ENCODE data around the gene TMEM203.

Gene TMEM203

DNA sequence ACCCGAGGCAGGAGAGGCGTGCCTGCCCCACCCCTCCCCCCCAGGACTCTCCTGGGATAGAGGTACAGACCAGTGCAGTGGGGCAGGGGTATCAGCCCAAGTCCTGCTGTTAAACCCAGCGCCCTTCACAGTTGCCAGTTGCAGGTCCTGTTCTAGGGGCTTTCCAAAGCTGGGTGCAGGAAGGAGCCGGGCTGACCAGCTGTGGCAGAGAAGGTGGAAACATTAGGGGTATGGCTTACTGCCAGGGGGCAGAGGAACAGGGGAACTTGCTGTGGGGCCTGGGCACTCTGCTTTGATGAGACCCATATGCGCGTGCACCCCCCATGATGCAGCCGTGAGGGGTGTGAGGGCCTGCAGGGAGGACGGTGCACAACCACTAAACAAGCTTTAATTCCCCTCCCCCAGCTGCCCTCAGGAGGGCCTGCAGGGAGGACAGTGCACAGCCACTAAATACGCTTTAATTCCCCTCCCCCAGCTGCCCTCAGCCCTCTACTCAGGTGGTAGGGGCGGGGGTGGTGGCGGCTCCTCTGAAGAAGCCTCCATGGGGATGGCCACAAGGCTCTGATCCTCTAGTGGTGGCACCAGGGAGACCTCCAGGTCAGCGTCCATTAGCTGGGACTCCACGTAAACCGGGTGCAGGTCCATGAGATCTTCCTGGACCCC, 34.8 kb downstream of the TMEM203 start:
- no peak overlapping the region for H3K27ac Mint-ChIP-seq
- DNase-seq = no peak
- no peaks in the 10 kb centered on the region for H3K9me3 Mint-ChIP-seq
- no peaks in the 10 kb centered on the region for H3K36me3 Mint-ChIP-seq
- H3K27me3 Mint-ChIP-seq = peaks cover 33 to 48% of the 10 kb centered on the region in 2 donors
- ATAC-seq (replicated peaks) = no peak
- peaks cover 11 to 32% of the 10 kb centered on the region in 2 donors for H3K4me1 Mint-ChIP-seq
- no peak overlapping the region for H3K4me3 Mint-ChIP-seq

DNA sequence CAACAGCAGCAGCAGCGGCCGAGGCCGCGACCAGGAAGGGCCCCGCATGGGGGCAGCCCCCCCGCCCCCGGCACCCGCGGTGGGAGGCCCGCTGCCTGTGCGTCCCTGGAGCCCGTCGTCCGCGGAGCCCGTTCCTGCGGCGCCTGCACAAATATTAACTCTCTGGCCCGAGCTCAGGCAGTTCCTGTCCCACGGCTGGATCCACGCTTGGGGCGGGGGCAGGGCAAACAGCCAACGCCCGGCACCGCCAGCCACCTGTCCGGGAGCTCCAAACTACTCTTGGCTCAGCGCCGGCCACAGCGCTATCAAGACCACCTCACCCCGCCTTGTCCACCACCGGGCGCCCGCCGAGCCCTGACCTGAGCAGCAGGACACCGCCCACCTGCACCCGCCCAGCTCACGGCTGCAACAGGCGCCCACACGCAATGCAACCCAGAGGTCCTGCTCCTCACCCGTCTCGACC, 35.5 kb downstream of the TMEM203 start, which contains the start of gene LRRC26:
TSS of gene LRRC26 (minus strand) at position 156 of the 463 bp plus-strand sequence. CDS start at position 48, 108 bp downstream.
- ATAC-seq (replicated peaks) (no peak), DNase-seq (no peak)
- Mint-ChIP-seq H3K4me1 (peaks cover 11 to 32% of the 10 kb centered on the region in 2 donors), H3K27ac (no peak within 1 kb of the TSS), H3K9me3 (no peaks in the 10 kb centered on the region), H3K4me3 (peak within 1 kb of the TSS; percentile 71 to 74), H3K36me3 (no peaks in the 10 kb centered on the region), H3K27me3 (peaks cover 39 to 55% of the 10 kb centered on the region in 2 donors)

DNA sequence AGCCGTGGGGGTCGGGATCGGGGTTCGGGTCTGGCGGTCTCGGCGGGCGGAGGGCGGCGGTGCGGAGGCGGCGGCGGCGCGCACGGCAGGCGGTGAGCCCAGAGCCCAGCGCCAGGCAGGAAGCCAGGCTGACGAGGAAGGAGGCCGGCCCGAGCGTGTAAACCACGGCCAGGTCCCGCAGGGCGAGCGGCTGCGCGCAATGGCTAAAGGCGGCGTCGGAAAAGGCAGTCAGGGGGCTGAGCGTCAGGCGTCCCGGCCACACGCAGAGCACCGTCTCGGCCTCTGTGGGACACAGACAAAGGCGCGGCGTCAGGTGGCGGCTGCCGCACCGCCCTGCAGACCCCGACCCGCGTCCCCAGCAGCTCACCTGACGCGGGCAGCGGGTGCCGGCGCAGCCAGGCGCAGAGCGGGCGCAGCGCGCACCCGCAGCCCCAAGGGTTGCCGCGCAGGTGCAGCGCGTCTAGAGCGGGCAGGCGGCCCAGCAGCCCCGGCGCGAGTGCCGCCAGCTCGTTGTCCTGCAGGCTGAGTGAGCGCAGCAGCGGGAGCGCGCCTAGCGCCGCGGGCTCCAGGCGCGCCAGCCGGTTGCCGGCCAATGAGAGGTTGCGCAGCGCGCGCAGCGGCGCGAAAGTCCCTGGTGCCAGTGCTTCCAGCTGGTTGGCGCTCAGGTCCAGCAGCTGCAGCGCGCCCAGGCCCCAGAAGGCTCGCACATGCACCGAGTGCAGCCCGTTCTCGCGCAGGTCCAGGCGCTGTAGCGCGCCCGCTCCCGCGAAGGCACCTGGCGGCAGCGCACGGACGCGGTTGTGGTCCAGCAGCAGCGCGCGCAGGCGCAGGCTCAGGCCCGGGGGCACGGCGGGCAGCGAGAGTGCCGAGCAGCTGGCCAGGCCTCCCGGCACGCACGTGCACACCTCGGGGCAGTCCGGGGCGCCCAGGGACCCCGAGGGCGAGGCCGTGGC, 36.3 kb downstream of the TMEM203 start:
- Mint-ChIP-seq H3K9me3 (no peaks in the 10 kb centered on the region), H3K4me3 (peak overlapping the region; percentile 71 to 74), H3K36me3 (no peaks in the 10 kb centered on the region), H3K4me1 (peaks cover 11 to 32% of the 10 kb centered on the region in 2 donors), H3K27ac (no peak overlapping the region), H3K27me3 (peaks cover 45 to 63% of the 10 kb centered on the region in 2 donors)
- ATAC-seq (replicated peaks) (peak; percentile 32 to 48), DNase-seq (no peak)

DNA sequence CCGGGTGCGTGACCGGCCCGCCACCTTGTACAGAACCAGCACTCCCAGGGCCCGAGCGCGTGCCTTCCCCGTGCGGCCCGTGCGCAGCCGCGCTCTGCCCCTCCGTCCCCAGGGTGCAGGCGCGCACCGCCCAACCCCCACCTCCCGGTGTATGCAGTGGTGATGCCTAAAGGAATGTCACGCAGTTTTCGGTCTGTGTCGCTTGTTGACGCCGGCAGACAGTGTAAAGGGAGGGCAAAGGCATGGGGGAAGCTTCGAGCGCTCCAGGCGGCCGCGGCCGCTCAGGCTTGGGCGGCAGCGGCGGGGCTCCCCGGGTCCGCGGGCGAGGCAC, 36.9 kb downstream of the TMEM203 start:
- Mint-ChIP-seq H3K4me1 (peaks cover 11 to 32% of the 10 kb centered on the region in 2 donors), H3K27me3 (peaks cover 49 to 68% of the 10 kb centered on the region in 2 donors), H3K36me3 (no peaks in the 10 kb centered on the region), H3K9me3 (no peaks in the 10 kb centered on the region), H3K27ac (no peak overlapping the region), H3K4me3 (peak overlapping the region; percentile 60 to 71)
- ATAC-seq (replicated peaks) = peak; percentile 28 to 49
- DNase-seq = no peak

DNA sequence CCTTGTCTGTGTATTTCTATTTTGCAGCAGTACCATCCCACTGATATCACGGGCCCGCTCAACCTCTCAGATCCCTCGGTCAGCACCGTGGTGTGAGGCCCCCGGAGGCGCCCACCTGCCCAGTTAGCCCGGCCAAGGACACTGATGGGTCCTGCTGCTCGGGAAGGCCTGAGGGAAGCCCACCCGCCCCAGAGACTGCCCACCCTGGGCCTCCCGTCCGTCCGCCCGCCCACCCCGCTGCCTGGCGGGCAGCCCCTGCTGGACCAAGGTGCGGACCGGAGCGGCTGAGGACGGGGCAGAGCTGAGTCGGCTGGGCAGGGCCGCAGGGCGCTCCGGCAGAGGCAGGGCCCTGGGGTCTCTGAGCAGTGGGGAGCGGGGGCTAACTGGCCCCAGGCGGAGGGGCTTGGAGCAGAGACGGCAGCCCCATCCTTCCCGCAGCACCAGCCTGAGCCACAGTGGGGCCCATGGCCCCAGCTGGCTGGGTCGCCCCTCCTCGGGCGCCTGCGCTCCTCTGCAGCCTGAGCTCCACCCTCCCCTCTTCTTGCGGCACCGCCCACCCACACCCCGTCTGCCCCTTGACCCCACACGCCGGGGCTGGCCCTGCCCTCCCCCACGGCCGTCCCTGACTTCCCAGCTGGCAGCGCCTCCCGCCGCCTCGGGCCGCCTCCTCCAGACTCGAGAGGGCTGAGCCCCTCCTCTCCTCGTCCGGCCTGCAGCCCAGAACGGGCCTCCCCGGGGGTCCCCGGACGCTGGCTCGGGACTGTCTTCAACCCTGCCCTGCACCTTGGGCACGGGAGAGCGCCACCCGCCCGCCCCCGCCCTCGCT, 37.5 kb downstream of the TMEM203 start:
- no peaks in the 10 kb centered on the region for H3K36me3 Mint-ChIP-seq
- no peak overlapping the region for H3K27ac Mint-ChIP-seq
- peak overlapping the region in 1 of 2 donors; percentile 71 for H3K4me3 Mint-ChIP-seq
- peaks cover 11 to 28% of the 10 kb centered on the region in 2 donors for H3K4me1 Mint-ChIP-seq
- DNase-seq = no peak
- H3K9me3 Mint-ChIP-seq = no peaks in the 10 kb centered on the region
- peaks cover 48 to 72% of the 10 kb centered on the region in 2 donors for H3K27me3 Mint-ChIP-seq
- peak; percentile 10 to 35 for ATAC-seq (replicated peaks)

DNA sequence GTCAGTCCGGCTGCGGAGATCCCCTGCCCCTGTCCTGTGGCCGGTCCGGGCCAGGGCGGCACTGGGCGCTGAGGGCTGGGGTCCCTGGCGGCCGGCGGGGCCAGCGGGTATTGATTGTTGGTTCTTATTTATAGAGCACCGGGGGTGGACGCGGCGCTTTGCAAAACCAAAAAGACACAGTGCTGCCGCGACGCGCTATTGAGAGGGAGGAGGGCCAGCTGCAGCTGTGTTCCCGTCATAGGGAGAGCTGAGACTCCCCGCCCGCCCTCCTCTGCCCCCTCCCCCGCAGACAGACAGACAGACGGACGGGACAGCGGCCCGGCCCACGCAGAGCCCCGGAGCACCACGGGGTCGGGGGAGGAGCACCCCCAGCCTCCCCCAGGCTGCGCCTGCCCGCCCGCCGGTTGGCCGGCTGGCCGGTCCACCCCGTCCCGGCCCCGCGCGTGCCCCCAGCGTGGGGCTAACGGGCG, 38.1 kb downstream of the TMEM203 start:
- Mint-ChIP-seq H3K9me3 (no peaks in the 10 kb centered on the region), H3K27ac (no peak overlapping the region), H3K27me3 (peaks cover 52 to 77% of the 10 kb centered on the region in 2 donors), H3K4me1 (peaks cover 11 to 27% of the 10 kb centered on the region in 2 donors), H3K4me3 (no peak overlapping the region), H3K36me3 (no peaks in the 10 kb centered on the region)
- DNase-seq (no peak), ATAC-seq (replicated peaks) (no peak)

DNA sequence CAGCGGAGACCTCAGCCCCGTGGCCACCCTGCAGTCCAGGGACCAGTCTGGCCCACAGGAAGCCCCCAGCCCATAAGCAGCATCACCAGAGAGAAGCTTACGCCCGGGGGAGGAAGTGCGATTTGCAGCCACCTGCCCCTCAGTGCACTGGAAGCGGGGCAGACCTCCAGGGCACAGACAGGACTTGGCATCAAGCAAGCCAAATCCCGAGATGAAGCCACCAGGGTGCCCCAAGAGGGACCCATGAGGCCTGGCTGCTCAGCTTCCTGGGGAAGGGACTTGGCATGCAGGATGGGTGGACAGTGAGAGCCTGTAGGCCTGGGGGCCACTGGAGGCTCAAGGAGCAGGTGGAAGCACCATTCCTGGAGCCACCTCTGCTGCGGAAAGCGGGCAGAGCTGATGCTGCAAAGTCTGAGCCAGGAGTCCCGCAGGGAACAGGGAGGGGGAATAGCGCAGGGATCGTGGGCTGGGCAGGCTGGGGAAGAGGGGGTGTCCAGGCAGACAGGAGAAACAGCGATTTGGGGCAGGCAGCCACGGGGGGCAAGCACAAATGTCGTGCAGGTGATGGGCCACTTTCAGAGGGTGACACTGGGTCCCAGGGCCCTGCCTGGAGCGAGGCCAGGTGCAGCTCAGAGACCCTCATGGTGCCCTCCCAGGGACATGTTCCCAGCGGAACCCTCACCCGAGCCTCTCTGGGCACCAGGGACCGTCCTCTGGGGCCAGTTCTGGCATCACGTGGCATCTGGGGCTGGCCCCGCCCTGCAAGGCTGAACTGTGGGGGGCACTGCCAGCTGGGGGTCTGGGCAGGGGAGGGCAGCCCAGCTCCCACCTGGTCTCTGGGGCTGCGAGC, 38.8 kb downstream of the TMEM203 start:
- Mint-ChIP-seq H3K4me1 (peaks cover 11 to 27% of the 10 kb centered on the region in 2 donors), H3K4me3 (peak overlapping the region; percentile 7 to 43), H3K9me3 (no peaks in the 10 kb centered on the region), H3K27ac (no peak overlapping the region), H3K36me3 (no peaks in the 10 kb centered on the region), H3K27me3 (peaks cover 51 to 76% of the 10 kb centered on the region in 2 donors)
- ATAC-seq (replicated peaks) (no peak), DNase-seq (no peak)

DNA sequence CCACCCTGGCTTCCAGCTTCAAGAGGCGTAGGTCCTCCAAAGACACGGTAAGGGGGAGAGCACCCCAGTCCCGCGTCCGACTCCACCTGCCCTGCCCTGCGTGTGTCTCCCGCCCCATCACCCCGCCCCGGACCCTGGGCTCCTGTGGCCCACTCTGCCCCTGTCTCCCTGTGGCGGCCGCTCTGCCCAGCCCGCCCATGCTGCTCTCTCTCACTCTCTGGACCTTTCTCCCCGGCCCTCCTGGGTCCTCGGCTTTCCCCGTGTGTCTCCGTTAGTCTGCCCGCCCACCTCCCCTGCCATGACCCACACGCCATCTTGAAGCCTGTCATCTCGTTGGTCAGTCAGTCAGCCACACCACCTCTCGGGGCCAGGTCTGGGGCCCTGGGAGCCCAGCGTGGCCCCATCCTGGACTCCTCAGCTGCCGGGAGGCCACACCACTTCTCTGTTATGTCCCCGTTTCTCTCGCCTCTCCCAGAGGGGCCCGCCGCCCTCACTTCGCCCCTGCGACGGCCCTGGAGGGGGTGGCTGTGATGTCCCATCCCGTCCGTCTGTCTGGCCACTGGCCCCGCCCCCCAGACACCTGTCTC, 40.1 kb downstream of the TMEM203 start:
- ATAC-seq (replicated peaks) = no peak
- Mint-ChIP-seq H3K27ac (no peak overlapping the region), H3K4me3 (no peak overlapping the region), H3K36me3 (no peaks in the 10 kb centered on the region), H3K4me1 (peaks cover 8 to 20% of the 10 kb centered on the region in 2 donors), H3K9me3 (no peaks in the 10 kb centered on the region), H3K27me3 (peaks cover 52 to 74% of the 10 kb centered on the region in 2 donors)
- DNase-seq = no peak

DNA sequence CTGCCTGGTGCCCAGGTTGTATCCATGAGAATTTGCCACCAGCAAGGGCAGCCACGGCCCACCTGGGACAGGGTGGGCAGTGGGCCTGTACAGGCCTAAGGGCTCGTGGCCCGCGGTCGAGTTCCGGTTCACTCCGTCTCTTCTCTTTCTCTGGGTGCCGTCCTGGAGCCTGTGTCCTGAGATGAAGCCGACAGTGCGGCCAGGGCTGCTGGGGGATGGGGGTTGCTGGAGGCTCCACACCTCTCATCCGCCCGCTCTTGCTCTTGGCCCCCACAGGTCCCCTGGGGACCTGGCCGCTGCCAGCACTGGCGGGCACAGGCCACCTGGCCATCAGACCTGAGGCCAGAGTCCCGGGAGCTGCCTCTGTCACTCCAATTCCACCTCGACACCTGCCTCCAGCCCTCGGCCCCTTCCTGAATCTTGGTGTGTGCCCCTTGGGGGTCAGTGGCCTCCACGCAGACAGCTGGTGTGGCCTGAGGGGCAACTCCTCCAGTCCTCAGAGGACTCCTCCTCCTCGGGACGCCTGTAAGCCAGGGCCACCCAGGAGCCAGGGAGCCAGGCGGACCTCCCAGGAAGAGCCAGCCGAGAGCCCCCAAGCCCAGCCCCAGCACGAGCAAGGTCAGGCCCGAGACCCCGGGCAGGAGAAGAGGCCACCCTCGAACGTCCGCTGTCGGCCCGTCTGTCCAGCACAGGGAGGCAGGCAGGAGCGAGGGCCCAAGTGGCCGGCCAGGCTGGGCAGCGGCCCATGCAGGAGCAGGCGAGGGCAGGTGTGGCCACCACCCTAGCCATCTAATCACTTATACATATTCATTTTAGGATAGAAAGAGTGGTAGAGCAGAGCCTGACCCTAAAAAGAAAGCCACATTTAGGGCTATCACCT, 40.8 kb downstream of the TMEM203 start:
- H3K4me3 Mint-ChIP-seq = no peak overlapping the region
- ATAC-seq (replicated peaks) (no peak), DNase-seq (no peak)
- H3K27ac Mint-ChIP-seq = no peak overlapping the region
- no peaks in the 10 kb centered on the region for H3K36me3 Mint-ChIP-seq
- peaks cover 54 to 76% of the 10 kb centered on the region in 2 donors for H3K27me3 Mint-ChIP-seq
- no peaks in the 10 kb centered on the region for H3K9me3 Mint-ChIP-seq
- peaks cover 6 to 19% of the 10 kb centered on the region in 2 donors for H3K4me1 Mint-ChIP-seq

DNA sequence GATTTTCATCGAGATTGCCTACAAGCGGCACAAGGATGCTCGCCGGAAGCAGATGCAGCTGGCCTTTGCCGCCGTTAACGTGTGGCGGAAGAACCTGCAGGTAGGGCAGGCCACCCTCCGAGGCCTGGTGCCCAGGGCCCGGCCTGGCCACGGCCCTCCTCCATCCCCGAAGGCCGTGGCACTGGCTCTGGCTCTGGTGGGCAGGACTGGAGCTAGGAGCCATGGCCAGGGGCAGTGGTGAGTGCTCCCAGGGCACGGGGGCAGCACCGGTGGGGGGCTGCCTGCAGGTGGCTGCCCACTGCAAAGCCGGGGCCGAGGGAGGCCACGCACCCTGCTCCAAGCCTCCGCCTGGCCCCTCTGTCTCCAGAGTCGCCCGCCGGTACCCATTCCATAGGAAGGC, 41.6 kb downstream of the TMEM203 start:
- Mint-ChIP-seq H3K4me3 (peak overlapping the region in 1 of 2 donors; percentile 29), H3K36me3 (no peaks in the 10 kb centered on the region), H3K27me3 (peaks cover 59 to 77% of the 10 kb centered on the region in 2 donors), H3K27ac (peak overlapping the region; percentile 83), H3K9me3 (no peaks in the 10 kb centered on the region), H3K4me1 (peaks cover 11 to 21% of the 10 kb centered on the region in 2 donors)
- no peak for ATAC-seq (replicated peaks)
- no peak for DNase-seq

DNA sequence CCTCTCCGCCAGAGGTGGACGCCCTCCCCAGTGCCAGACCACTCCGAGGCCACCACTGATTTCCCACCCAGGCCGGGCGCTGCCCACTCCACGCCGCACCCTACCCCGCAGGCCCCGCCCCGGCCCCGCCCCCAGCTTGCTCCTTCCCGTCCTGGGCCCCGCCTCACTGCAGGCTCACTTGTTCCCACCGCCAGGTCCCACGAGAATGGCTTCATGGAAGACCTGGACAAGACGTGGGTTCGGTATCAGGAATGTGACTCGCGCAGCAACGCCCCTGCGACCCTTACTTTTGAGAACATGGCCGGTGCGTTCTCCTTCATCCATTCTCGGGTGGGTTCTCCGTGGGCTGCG, 42.1 kb downstream of the TMEM203 start:
- H3K27me3 Mint-ChIP-seq = peaks cover 59 to 77% of the 10 kb centered on the region in 2 donors
- peaks cover 11 to 19% of the 10 kb centered on the region in 2 donors for H3K4me1 Mint-ChIP-seq
- DNase-seq (no peak), ATAC-seq (replicated peaks) (no peak)
- peak overlapping the region; percentile 83 for H3K27ac Mint-ChIP-seq
- peak overlapping the region in 1 of 2 donors; percentile 29 for H3K4me3 Mint-ChIP-seq
- no peaks in the 10 kb centered on the region for H3K36me3 Mint-ChIP-seq
- H3K9me3 Mint-ChIP-seq = no peaks in the 10 kb centered on the region

Measured in stimulated activated naive B cell treated with anti-CD40 and anti-IgM and Interleukin-4, amounts not matched to agents 10 μg/mL and 1 μg/mL and 100 μg/mL, for 72 hours (primary cell).